Right kidney (tissue), 1 donor: ENCODE measurements around the gene ACTA2.
A peak's percentile ranks its signal among the peaks of the same experiment; 100 is the strongest.
"Not testable (repeated sequence)": the region's sequence is repeated elsewhere in the genome, so short reads cannot be mapped to it uniquely, and the experiment has no call there.

ENCODE experiments used
- DNase-seq: peaks from one replicate; pipeline ENCODE4 v3.0.0-alpha.2; 2016

The ACTA2 gene

GRCh38 chr10:88953662-88954061 is 1.1 kb upstream of the ACTA2 start:
- DNase-seq = no peak

GRCh38 chr10:88949912-88950837 is 2.4 kb downstream of the ACTA2 start:
- DNase-seq = no peak

- DNase-seq = no peak
Measured at GRCh38 chr10:88949051-88949450, 3.5 kb downstream of the ACTA2 start.

GRCh38 chr10:88946965-88947590 is 5.5 kb downstream of the ACTA2 start:
- no peak for DNase-seq

GRCh38 chr10:88946200-88946599 is 6.4 kb downstream of the ACTA2 start:
- DNase-seq = no peak

GRCh38 chr10:88944813-88945212 is 7.8 kb downstream of the ACTA2 start:
- DNase-seq = no peak

GRCh38 chr10:88943778-88944177 is 8.8 kb downstream of the ACTA2 start:
- DNase-seq = no peak

- no peak for DNase-seq
Measured at GRCh38 chr10:88941026-88941425, 11.5 kb downstream of the ACTA2 start.

- no peak for DNase-seq
Measured at GRCh38 chr10:88938938-88939337, 13.6 kb downstream of the ACTA2 start.

GRCh38 chr10:88938039-88938438 is 14.5 kb downstream of the ACTA2 start:
- no peak for DNase-seq

GRCh38 chr10:88936656-88937055 is 15.9 kb downstream of the ACTA2 start:
- no peak for DNase-seq

GRCh38 chr10:88934900-88935672 is 17.5 kb downstream of the ACTA2 start:
- DNase-seq = peak; percentile 48

GRCh38 chr10:88933564-88933963 is 19.0 kb downstream of the ACTA2 start:
- no peak for DNase-seq

GRCh38 chr10:88932539-88933256 is 19.9 kb downstream of the ACTA2 start:
- peak; percentile 58 for DNase-seq

GRCh38 chr10:88932029-88932428 is 20.5 kb downstream of the ACTA2 start:
- DNase-seq = not testable (repeated sequence)

GRCh38 chr10:88931548-88931947 is 21.0 kb downstream of the ACTA2 start:
- no peak for DNase-seq

- no peak for DNase-seq
Measured at GRCh38 chr10:88928254-88928653, 24.3 kb downstream of the ACTA2 start.

GRCh38 chr10:88927416-88927690 is 25.2 kb downstream of the ACTA2 start:
- no peak for DNase-seq

- peak; percentile 12 for DNase-seq
Measured at GRCh38 chr10:88926566-88927415, 25.8 kb downstream of the ACTA2 start.

- no peak for DNase-seq
Measured at GRCh38 chr10:88923520-88923919, 29.1 kb downstream of the ACTA2 start.

- no peak for DNase-seq
Measured at GRCh38 chr10:88922041-88922440, 30.5 kb downstream of the ACTA2 start.
